Measurements from ENCODE around the gene LYRM7. TPM values are rescaled to one million over a fixed set of nuclear protein-coding genes. Genes with fewer than 3 reads are reported as not detected.

LYRM7 gene
- total RNA-seq, 1 experiment from 2014 or later: 12.1 TPM

DNA sequence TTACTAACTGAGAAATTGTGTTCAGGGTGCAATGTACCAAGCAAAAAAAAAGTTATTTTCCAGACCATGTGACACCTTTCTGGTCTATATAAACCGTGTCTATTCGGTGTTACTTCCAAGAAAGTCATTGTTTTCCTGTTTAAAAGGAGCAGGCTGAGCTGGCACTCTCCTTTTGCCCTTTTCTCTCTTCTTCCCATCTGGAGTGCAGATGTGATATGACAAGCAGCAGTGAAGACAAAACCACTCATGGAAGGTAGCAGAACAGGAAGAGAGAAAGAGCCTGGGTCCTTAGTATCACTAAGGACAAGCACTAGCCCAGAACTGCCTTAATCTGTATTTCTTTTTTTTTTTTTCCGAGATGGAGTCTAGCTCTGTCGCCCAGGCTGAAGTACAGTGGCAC lies 25.6 kb downstream of the LYRM7 start:
- no peaks in the 10 kb centered on the region for H3K27me3 ChIP-seq (ENCODE audit: control insufficient read depth, insufficient read depth, low read length)
- no peak for ATAC-seq
- TF ChIP-seq, protein P1, sequence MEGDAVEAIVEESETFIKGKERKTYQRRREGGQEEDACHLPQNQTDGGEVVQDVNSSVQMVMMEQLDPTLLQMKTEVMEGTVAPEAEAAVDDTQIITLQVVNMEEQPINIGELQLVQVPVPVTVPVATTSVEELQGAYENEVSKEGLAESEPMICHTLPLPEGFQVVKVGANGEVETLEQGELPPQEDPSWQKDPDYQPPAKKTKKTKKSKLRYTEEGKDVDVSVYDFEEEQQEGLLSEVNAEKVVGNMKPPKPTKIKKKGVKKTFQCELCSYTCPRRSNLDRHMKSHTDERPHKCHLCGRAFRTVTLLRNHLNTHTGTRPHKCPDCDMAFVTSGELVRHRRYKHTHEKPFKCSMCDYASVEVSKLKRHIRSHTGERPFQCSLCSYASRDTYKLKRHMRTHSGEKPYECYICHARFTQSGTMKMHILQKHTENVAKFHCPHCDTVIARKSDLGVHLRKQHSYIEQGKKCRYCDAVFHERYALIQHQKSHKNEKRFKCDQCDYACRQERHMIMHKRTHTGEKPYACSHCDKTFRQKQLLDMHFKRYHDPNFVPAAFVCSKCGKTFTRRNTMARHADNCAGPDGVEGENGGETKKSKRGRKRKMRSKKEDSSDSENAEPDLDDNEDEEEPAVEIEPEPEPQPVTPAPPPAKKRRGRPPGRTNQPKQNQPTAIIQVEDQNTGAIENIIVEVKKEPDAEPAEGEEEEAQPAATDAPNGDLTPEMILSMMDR (IDR thresholded peaks at IDR 0.05): no peak
- TF ChIP-seq SIN3A (IDR thresholded peaks at IDR 0.05; ENCODE audit: borderline replicate concordance, insufficient read depth, low read depth, low read length) (no peak), POLR2AphosphoS5 (IDR thresholded peaks at IDR 0.05; ENCODE audit: low read depth, low read length) (no peak), TCF7L2 (IDR thresholded peaks at IDR 0.05; ENCODE audit: low read depth, low read length) (no peak)
- TF ChIP-seq, protein P2, sequence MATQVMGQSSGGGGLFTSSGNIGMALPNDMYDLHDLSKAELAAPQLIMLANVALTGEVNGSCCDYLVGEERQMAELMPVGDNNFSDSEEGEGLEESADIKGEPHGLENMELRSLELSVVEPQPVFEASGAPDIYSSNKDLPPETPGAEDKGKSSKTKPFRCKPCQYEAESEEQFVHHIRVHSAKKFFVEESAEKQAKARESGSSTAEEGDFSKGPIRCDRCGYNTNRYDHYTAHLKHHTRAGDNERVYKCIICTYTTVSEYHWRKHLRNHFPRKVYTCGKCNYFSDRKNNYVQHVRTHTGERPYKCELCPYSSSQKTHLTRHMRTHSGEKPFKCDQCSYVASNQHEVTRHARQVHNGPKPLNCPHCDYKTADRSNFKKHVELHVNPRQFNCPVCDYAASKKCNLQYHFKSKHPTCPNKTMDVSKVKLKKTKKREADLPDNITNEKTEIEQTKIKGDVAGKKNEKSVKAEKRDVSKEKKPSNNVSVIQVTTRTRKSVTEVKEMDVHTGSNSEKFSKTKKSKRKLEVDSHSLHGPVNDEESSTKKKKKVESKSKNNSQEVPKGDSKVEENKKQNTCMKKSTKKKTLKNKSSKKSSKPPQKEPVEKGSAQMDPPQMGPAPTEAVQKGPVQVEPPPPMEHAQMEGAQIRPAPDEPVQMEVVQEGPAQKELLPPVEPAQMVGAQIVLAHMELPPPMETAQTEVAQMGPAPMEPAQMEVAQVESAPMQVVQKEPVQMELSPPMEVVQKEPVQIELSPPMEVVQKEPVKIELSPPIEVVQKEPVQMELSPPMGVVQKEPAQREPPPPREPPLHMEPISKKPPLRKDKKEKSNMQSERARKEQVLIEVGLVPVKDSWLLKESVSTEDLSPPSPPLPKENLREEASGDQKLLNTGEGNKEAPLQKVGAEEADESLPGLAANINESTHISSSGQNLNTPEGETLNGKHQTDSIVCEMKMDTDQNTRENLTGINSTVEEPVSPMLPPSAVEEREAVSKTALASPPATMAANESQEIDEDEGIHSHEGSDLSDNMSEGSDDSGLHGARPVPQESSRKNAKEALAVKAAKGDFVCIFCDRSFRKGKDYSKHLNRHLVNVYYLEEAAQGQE (IDR thresholded peaks at IDR 0.05; ENCODE audit: insufficient read depth in 1 of 2, low read depth in 2 of 2, low read length in 1 of 2): no peak
- no peak for DNase-seq (ENCODE audit: low read depth, low spot score)
- H3K4me1 ChIP-seq (ENCODE audit: control insufficient read depth, insufficient read depth, low read length): no peaks in the 10 kb centered on the region
- no peak overlapping the region for H3K4me3 ChIP-seq (ENCODE audit: low read depth in 2 of 2, low read length in 2 of 2)
- ChIA-PET POLR2A (no interaction called here), CTCF (interaction anchor here (0.7 kb wide), 1 partner anchor 201 kb away, joined by 11 read pairs; no protein-coding TSS in a partner anchor)
- intact Hi-C loops (cut with micrococcal nuclease; ENCODE audit: unreplicated experiment): no loop called here
- H3K9me3 ChIP-seq (ENCODE audit: control insufficient read depth, insufficient read depth, low read depth, low read length): no peaks in the 10 kb centered on the region
- no TSS peak for BruUV-seq (replicated peaks)
- H3K36me3 ChIP-seq (ENCODE audit: control insufficient read depth, insufficient read depth, low read length): no peaks in the 10 kb centered on the region
- in situ Hi-C loops (cut with HindIII; ENCODE audit: low pct_unique_long_range_greater_than_20kb, low sequenced_read_pairs): no loop called here
- H3K27ac ChIP-seq (ENCODE audit: low read length): no peak overlapping the region

GRCh38 chr5:131198625-131199024 lies 27.9 kb downstream of the LYRM7 start:
- ChIA-PET POLR2A (no interaction called here), CTCF (no interaction called here)
- TF ChIP-seq, protein P2 (IDR thresholded peaks at IDR 0.05; ENCODE audit: insufficient read depth in 1 of 2, low read depth in 2 of 2, low read length in 1 of 2): no peak
- TF ChIP-seq SIN3A (IDR thresholded peaks at IDR 0.05; ENCODE audit: borderline replicate concordance, insufficient read depth, low read depth, low read length) (no peak), POLR2AphosphoS5 (IDR thresholded peaks at IDR 0.05; ENCODE audit: low read depth, low read length) (no peak), TCF7L2 (IDR thresholded peaks at IDR 0.05; ENCODE audit: low read depth, low read length) (no peak)
- TF ChIP-seq, protein P1 (IDR thresholded peaks at IDR 0.05): no peak
- Histone ChIP-seq H3K27me3 (ENCODE audit: control insufficient read depth, insufficient read depth, low read length) (no peaks in the 10 kb centered on the region), H3K4me1 (ENCODE audit: control insufficient read depth, insufficient read depth, low read length) (no peaks in the 10 kb centered on the region), H3K4me3 (ENCODE audit: low read depth in 2 of 2, low read length in 2 of 2) (no peak overlapping the region), H3K9me3 (ENCODE audit: control insufficient read depth, insufficient read depth, low read depth, low read length) (no peaks in the 10 kb centered on the region), H3K27ac (ENCODE audit: low read length) (no peak overlapping the region), H3K36me3 (ENCODE audit: control insufficient read depth, insufficient read depth, low read length) (no peaks in the 10 kb centered on the region)
- in situ Hi-C loops (cut with HindIII; ENCODE audit: low pct_unique_long_range_greater_than_20kb, low sequenced_read_pairs): no loop called here
- ATAC-seq: no peak
- BruUV-seq (replicated peaks): no TSS peak
- no peak for DNase-seq (ENCODE audit: low read depth, low spot score)
- intact Hi-C loops (cut with micrococcal nuclease; ENCODE audit: unreplicated experiment): no loop called here

Data from Panc1 (cell line).